Breast epithelium (tissue), 3 donors: Measurements from ENCODE around the gene AEBP1.

Source experiments
- CTCF ChIP-seq, 3 donors: fragments of 450-650 bp; IDR thresholded peaks; one replicate each; pipeline ENCODE4 v1.5.1; 2016 to 2017; ENCODE audit warnings: antibody characterized with exemption in 3 of 3, mild to moderate bottlenecking in 3 of 3, moderate library complexity in 3 of 3
- POLR2A ChIP-seq: fragments of 450-650 bp; IDR thresholded peaks from one replicate; pipeline ENCODE4 v1.6.1; 2016; ENCODE audit warnings: antibody characterized with exemption, mild to moderate bottlenecking, moderate library complexity
- POLR2AphosphoS5 ChIP-seq, 3 donors: sonication (generic); formaldehyde crosslinking; IDR thresholded peaks; one replicate each; pipeline ENCODE4 v1.6.1; 2017; ENCODE audit warnings: antibody characterized with exemption in 3 of 3

DNA sequence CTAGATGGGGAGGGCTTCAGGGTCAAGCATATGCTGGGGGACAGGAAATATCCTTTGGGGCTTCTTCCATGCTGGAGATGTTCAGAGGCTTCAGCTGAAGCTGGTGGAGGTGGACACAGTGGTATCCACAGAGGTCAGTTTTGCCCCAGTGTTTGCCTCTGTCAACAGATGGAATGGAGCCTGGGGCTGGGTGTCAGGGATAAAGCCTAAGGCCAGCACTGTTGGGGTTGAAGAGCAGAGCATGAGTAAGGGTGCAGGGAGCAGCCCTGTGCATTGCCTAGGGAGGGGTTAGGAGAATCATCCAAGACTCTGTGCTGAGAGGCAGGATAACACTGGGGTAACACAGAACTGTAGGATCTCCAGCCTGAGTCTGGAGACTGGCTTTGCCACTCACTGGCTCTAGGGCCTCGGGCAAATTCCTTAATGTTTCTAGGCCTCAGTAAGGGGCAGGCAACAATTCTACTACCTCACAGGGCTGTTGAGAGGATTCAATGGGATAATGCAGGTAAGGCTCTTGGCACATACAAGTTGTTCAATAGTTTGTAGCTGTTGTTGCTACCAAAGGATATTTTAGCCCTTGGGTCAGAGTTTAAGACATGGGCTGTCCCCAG is 58.7 kb downstream of the AEBP1 start:
- TF ChIP-seq CTCF (IDR thresholded peaks at IDR 0.05), result no peak
- TF ChIP-seq POLR2A, result no peak
- TF ChIP-seq POLR2AphosphoS5 (IDR thresholded peaks at IDR 0.05), result no peak
